Measurements from ENCODE around the gene SLC12A6.

GRCh38 chr15:34214135-34214534, 123.4 kb downstream of the SLC12A6 start:
- TF ChIP-seq CTCF (IDR thresholded peaks at IDR 0.05), result no peak
- no peak for TF ChIP-seq POLR2AphosphoS5 (IDR thresholded peaks at IDR 0.05; ENCODE audit: insufficient read depth in 1 of 2, low read depth in 1 of 2)
